DMS53 treated with DMSO at 0.1 percent for 48 hours (cell line): Measurements from ENCODE around the gene AGPAT4.
"Not testable (repeated sequence)": the region's sequence is repeated elsewhere in the genome, so short reads cannot be mapped to it uniquely, and the experiment has no call there.

ENCODE experiments used
- DNase-seq: peaks from one replicate; lab custom pipeline; 2025; ENCODE audit not compliant: unreplicated experiment; lab: John Stamatoyannopoulos, UW

The AGPAT4 gene

DNA sequence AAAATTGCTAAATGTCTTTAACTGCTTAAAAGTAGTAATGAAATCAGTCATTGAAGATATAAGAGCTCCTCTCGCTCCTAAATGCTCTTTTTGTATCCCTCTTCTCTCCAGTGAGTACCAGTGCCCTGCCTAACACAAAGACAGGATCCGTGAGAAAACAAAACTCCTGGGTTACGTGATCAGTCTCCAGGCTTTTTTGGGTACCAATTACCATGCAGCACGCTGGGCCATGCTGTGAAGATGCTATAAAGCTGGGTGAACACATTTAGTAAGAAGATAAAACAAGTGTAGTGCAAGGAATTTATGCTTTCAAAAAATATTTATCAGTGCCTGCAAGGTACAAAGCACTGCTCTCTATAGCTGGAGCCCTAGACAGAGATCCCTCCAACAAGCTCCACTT lies 66.7 kb downstream of the AGPAT4 start:
- DNase-seq = no peak

DNA sequence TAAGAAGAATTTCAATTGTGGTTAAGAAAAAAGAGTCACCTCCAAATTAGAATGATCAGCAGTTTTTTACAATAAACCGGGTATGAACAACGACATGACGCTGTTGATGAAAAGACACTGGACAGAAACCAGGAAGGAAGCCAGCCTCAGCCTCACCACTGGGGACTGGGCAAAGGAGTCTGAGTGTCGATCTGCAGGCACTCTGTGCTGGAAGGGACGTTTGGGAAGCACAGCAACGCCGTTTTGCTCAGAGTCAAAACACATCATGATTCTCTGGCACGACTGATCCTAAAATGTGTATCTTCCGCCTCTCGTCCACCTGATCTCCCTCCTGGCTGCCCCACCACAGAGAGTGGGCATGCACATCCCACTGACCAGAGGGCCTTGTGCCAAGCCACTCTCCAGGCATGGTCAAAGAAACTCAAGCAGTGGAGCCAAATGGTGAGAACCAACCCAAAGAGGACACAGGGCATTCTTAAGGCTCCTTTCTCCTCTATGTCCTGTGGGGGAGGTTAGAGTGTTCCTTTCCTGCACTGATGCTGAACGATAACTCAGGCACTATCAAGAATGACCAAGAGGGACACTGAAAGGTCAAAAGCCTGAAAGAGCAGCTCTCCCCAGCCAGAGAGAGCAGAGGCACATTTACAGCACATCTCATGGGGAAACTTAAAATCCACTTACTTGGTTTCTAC lies 68.8 kb downstream of the AGPAT4 start:
- no peak for DNase-seq

DNA sequence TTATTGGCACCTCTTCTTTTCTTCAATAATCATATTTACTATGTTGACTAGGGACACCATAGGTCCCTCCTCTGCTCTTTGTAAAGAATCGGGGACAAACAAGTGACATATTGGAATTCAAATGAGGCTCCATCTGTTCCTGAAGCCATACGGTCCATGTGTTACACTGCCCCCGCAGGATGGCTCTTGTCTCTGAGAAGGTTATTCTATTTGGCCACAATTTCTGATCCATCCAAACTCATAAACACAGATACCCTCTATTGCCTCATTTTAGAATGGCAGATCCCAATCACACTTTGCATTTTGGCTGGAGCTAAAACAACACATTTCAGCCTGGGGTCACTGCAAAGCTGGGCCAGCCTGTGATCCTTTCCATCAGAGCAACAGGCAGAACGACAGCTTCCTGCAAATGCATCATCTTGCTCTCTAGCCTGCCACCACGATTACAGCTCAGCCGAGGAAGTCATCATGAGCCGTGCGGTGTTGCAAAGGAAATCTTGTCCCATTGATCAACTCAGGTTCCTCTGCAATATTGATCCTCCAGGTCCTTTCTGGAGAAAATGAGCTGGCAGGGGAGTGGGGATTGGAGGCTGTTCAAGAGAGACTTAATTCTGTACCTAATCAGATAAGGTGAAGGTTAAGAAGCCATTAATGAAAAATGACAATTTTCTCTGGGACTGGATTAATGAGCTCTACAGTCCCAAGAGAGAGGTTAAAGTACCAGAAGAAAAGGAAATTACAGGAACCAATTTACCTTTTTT lies 73.1 kb downstream of the AGPAT4 start:
- DNase-seq = no peak

DNA sequence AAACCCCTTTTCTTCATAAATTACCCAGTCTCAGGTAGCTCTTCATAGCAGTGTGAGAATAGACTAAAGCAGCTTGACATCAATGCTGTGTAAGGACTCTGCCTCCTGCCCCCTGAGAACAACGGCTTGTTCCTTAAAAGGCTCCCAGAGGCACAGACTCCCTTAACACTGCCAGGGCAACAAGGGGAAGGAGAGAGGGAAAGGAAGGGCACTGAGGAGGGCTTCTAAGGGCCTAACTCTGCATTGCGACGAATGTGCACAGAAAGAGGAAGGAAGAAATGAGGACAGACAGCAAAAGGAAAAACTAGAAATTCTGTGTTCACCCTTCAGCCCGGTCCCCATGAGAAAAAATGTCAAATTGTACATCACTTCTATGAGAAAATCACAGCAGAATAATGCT lies 74.0 kb downstream of the AGPAT4 start:
- DNase-seq = no peak

DNA sequence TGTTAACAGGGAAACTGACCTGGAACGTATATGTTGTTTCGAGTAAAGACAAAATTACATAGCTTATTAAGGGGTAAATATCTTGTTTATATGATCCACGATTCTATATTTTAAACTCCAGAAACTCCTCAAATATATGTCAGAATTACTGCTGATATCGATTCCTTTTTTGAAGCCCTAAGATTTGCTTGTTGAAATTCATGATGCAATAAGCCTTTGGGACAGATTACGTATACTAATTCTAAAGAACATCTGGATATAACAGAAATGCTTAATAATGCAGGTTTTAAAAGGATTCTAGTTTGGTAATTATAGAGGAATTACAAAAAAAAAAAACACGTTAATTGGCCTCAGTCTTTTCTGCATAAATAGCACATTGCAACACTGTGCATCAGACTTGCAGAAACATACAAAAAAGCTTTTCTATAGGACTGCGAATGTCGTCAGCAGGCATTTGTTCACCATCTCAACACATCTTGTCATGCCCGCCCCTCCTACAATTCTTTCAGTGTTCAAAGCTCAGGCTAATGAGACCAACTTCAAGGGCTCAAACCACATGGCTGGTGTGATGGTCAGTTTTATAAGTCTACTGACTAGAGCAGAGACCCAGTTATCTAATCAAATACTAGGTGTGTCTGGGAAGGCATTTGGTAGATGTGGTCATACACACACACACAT lies 74.9 kb downstream of the AGPAT4 start:
- no peak for DNase-seq

DNA sequence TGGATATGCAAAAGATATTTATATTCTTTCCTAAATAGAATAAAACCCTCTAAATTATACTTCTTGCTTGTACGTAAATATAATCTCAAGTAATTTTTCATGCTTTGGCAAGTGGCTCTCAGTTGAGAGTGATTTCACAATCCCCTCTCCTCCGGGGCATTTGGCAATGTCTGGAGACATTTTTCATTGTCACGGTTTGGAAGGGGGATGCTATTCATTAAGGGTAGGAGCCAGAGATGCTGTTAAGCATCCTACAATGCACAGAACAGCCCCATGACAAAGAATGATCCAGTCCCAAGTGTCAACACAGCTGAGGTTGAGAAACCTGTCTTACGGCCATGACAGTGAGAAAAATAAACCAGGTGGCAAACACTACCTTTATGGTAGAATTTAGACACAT lies 75.7 kb downstream of the AGPAT4 start:
- DNase-seq = no peak

DNA sequence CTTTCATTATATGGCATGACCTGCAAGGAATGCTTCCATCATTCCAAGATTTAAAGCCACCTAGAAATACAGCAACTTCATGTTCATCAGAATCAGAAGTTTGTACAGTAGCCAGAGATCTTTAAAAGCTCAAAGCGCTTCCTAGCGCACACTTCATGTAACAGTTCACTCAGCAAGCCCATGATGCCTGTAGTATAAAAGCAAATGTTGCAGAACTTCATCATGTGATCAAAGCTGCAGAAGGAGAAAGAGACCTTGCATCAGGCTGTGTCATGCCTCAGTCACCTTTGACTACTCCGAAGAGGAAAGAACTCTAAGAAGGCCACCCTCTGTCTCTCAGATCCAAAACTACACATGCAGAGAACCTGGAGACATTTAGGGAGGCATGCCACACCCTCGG lies 78.5 kb downstream of the AGPAT4 start:
- DNase-seq = no peak

DNA sequence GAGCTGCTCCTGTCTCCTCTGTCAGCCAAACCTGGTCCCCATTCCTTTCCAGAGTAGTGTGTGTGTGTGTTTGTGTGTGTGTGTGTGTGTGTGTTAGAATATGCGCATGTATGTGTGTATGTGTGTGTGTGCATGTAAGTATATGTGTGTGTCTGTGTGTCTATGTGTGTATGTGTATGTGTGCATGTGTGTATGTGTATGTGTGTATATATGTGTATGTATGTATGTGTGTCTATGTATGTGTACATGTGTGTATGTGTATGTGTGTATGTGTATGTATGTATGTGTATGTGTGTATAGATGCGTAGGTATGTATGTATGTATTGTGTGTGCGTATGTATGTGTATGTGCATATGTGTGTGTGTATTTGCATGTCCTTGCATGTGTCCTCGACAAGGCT lies 79.5 kb downstream of the AGPAT4 start:
- DNase-seq = no peak

DNA sequence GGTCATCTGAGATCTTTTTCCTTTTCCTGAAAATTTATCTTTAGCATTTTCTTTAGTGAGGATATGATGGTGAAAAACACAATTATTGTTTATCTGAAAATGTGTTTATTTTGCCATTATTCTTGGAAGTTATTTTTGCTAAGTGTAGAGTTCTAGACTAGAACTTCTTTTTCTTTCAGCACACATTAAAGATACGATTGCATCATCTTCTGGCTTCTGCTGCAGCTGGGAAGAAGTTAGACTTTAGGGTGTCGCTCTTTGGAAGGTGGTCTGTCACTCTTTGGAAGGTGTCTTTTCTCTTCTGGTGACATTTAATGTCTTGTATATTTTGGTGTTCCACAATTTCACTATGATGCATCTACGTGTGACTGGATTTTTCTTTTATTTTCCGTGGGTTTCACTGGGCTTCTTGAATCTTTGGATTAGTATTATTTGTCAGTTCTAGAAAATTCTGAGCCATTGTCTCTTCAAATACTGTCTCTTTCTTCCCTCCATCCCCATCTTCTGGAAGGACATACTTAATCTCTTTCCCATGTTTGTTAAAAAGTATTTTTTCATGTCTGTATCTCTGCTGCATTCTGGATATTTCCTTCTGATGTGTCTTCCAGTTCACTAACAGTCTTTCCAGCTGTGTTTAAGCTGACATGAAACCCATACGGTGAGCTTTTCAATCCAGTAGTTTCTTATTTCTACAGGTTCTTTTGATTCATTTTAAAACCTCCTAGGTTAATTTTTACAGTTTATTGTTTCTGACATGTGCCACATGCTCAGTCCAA lies 81.0 kb downstream of the AGPAT4 start:
- no peak for DNase-seq

DNA sequence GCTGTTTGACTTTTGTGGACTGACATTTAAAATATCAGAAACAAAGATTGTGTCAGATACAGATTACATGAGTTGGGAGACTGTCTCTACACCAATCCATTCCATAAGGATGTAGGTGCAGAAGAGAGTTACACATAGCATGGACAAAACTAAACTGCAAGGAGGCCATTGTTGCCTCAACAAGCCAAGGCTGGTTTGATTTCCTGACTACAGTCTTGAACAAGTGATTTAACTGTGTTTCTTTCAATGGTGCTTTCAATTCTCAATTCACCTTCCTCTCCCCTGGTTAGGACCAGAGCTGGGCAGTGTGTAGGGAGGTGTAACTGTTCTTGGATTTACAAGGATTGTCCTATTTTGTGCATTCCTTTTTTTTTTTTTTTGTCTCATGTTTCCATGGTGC lies 82.2 kb downstream of the AGPAT4 start:
- no peak for DNase-seq

DNA sequence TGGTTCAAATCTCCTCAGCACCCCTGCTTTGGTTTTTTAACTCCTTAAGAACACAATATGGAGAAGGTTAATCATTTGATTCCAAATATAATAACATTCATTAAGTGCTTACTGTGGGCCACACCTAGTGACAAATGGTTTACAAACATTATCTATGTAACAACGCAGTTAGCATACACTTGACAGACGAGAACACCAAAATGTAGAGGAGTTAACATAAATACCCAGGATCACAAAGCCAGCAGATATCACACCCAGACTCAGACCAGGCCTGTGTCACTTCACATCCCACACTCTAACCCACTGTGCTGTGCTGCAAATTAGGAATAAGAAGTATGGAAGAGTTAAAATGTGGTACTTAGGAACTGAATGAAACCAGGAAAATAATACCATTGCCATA lies 82.9 kb downstream of the AGPAT4 start:
- DNase-seq = no peak

DNA sequence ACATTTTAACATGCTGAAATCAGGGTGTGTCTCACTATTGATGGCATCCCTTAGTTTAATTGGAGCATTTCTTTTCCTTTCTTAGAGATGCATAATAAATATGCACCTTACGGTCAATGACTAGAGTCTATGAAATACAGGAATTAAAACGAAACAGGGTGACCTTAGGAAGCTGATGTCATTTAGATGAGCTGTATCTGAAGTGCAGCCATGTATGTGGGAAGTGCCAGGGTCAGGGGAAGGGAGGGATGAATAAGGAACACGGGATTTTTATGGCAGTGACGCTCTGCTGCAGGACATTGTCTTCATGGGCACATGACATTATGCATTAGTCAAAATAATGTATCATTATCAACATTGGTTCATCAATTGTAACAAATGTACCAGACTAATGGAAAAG lies 84.0 kb downstream of the AGPAT4 start:
- no peak for DNase-seq

GRCh38 chr6:161188547-161189465 lies 85.1 kb downstream of the AGPAT4 start:
- DNase-seq = no peak

DNA sequence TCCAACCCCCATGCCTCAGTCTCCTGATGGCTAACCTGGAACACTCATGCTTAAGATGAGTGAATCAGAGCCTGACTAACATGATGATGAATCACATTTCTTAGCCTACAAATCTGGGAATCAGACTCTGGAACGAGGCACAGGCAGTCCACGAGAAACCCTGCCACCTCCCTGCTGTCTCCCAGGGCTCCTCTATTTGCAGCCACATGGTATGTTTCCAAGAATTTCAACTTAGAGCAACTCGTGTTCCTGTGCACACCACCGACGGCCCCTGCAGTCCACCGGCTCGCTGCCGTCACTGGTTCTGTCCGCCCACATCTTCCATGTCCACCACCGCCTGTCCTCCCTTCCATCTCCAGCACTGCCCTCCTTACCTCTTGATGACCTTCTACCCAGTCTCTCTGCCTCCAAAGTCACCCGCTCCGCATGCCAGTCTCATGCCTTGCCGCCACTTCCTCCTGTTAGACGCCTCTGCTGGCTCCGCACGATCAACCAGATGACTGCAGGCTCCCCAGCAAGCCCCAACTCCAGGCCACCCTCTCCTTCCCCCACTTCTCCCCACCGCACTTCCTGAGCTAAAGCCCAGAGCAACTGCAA lies 87.6 kb downstream of the AGPAT4 start:
- DNase-seq = no peak

GRCh38 chr6:161181121-161181520 lies 92.7 kb downstream of the AGPAT4 start:
- no peak for DNase-seq

DNA sequence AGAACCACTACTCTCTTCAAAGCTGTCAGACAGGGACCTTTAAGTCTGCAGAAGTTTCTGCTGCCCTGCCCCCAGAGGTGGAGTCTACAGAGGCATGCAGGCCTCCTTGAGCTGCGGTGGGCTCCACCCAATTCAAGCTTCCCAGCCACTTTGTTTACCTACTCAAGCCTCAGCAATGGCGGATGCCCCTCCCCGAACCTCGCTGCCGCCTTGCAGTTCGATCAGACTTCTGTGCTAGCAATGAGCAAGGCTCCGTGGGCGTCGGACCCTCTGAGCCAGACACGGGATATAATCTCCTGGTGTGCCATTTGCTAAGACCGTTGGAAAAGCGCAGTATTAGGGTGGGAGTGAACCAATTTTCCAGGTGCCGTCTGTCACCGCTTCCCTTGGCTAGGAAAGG lies 95.7 kb downstream of the AGPAT4 start:
- DNase-seq = not testable (repeated sequence)

DNA sequence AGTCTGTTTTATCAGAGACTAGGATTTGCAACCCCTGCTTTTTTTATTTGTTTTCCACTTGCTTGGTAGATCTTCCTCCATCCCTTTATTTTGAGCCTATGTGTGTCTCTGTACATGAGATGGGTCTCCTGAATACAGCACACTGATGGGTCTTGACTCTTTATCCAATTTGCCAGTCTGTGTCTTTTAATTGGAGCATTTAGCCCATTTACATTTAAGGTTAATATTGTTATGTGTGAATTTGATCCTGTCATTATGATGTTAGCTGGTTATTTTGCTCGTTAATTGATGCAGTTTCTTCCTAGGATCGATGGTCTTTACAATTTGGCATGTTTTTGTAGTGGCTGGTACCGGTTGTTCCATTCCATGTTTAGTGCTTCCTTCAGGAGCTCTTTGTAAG lies 97.4 kb downstream of the AGPAT4 start:
- not testable (repeated sequence) for DNase-seq

DNA sequence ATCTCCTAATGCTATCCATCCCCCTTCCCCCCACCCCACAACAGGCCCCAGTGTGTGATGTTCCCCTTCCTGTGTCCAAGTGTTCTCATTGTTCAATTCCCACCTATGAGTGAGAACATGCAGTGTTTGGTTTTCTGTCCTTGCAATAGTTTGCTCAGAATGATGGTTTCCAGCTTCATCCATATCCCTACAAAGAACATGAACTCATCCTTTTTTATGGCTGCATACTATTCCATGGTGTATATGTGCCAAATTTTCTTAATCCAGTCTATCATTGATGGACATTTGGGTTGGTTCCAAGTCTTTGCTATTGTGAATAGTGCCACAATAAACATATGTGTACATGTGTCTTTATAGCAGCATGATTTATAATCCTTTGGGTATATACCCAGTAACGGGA lies 101.1 kb downstream of the AGPAT4 start:
- DNase-seq = not testable (repeated sequence)

GRCh38 chr6:161171207-161171606 lies 102.7 kb downstream of the AGPAT4 start:
- no peak for DNase-seq

GRCh38 chr6:161169696-161170095 lies 104.2 kb downstream of the AGPAT4 start:
- DNase-seq = no peak
